Testis (tissue), 2 donors: Measurements from ENCODE around the gene SEMA5A.

Source experiments
- POLR2A ChIP-seq: fragments of 450-650 bp; IDR thresholded peaks from one replicate; pipeline ENCODE4 v1.6.1; 2017; ENCODE audit warnings: antibody characterized with exemption, mild to moderate bottlenecking, moderate library complexity
- TF ChIP-seq, protein P1 (sequence below), 3 experiments: fragments of 450-650 bp in 2 of 3; fragments of 200-600 bp in 1 of 3; sonication (generic) in 1 of 3; IDR thresholded peaks; one replicate each; pipeline ENCODE4 v1.5.1; 2016 to 2019; ENCODE audit warnings: antibody characterized with exemption in 3 of 3, mild to moderate bottlenecking in 2 of 3, moderate library complexity in 1 of 3

DNA sequence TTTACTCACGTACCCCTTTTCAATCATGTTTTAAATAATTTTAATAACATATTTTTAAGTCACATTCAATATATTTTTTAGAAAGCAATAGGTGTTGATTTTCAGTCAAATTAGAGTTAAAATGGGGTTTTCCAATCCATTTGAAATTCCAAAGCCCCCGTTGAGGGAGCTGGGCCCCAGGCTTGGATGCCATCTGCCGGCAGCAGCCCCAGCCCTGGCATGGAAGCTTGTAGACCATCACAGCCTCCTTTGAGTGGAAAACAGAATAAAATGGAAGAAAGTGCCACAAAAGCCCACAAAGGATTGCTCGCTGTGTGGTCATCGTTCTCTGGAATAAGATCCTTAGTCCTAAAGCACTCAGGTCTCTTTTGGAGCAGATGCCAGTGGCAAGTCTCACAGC, 81.4 kb downstream of the SEMA5A start:
- TF ChIP-seq, protein P1, sequence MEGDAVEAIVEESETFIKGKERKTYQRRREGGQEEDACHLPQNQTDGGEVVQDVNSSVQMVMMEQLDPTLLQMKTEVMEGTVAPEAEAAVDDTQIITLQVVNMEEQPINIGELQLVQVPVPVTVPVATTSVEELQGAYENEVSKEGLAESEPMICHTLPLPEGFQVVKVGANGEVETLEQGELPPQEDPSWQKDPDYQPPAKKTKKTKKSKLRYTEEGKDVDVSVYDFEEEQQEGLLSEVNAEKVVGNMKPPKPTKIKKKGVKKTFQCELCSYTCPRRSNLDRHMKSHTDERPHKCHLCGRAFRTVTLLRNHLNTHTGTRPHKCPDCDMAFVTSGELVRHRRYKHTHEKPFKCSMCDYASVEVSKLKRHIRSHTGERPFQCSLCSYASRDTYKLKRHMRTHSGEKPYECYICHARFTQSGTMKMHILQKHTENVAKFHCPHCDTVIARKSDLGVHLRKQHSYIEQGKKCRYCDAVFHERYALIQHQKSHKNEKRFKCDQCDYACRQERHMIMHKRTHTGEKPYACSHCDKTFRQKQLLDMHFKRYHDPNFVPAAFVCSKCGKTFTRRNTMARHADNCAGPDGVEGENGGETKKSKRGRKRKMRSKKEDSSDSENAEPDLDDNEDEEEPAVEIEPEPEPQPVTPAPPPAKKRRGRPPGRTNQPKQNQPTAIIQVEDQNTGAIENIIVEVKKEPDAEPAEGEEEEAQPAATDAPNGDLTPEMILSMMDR (IDR thresholded peaks at IDR 0.05): no peak
- TF ChIP-seq POLR2A: no peak
